Suprapubic skin (tissue), 4 donors: ENCODE results near the gene PPP2R5A. TPM values are rescaled to one million over a fixed set of nuclear protein-coding genes. Genes with fewer than 3 reads are reported as not detected.
A peak's percentile ranks its signal among the peaks of the same experiment; 100 is the strongest.

ENCODE experiments used
- DNase-seq, 2 donors: peaks; one replicate each; pipeline ENCODE4 v3.0.0-alpha.2; 2019; ENCODE audit warnings: low spot score in 2 of 2
- H3K27ac ChIP-seq: fragments of 200-600 bp; sonication (generic); one replicate; pipeline ENCODE4 v1.5.1; 2019
- H3K27me3 ChIP-seq: fragments of 200-600 bp; sonication (generic); one replicate; pipeline ENCODE4 v1.5.1; 2019
- H3K36me3 ChIP-seq: fragments of 200-600 bp; sonication (generic); one replicate; pipeline ENCODE4 v1.5.1; 2019
- H3K4me1 ChIP-seq: fragments of 200-600 bp; sonication (generic); one replicate; pipeline ENCODE4 v1.5.1; 2019
- H3K4me3 ChIP-seq: fragments of 200-600 bp; sonication (generic); one replicate; pipeline ENCODE4 v1.5.1; 2019; ENCODE audit warnings: mild to moderate bottlenecking
- H3K9me3 ChIP-seq: fragments of 200-600 bp; sonication (generic); one replicate; pipeline ENCODE4 v1.5.1; 2019
- EP300 ChIP-seq: sonication (generic); formaldehyde crosslinking; IDR thresholded peaks from one replicate; pipeline ENCODE4 v1.6.1; 2017; ENCODE audit warnings: antibody characterized with exemption
- POLR2A ChIP-seq, 2 donors: fragments of 450-650 bp; IDR thresholded peaks; one replicate each; pipeline ENCODE4 v1.6.1; 2017; ENCODE audit warnings: antibody characterized with exemption in 2 of 2, mild to moderate bottlenecking in 2 of 2, moderate library complexity in 2 of 2
- POLR2AphosphoS5 ChIP-seq, 3 donors: sonication (generic); formaldehyde crosslinking; IDR thresholded peaks; one replicate each; pipeline ENCODE4 v1.6.1; 2017; ENCODE audit warnings: antibody characterized with exemption in 3 of 3
- WGBS: methylation state at CpG from one replicate; pipeline ENCODE4 v1.1.5; 2018; 5-methylcytosine and 5-hydroxymethylcytosine counted together
- total RNA-seq, 4 donors: library from RNA; depleted of rRNA; stranded (reverse); fragments of >200 nt; gene quantifications; one replicate each; pipeline ENCODE4 v1.1.0, GENCODE V29; 2016
- TF ChIP-seq, protein P1 (sequence below), 2 donors: fragments of 200-600 bp in 1 of 2; fragments of 450-650 bp in 1 of 2; sonication (generic) in 1 of 2; IDR thresholded peaks; one replicate each; pipeline ENCODE4 v1.5.1; 2016 to 2019; ENCODE audit warnings: antibody characterized with exemption in 2 of 2, mild to moderate bottlenecking in 1 of 2, moderate library complexity in 1 of 2

Gene PPP2R5A
- total RNA-seq, 4 donors from 2014 or later = 44.6 to 58.2 (median 50.5) TPM

DNA sequence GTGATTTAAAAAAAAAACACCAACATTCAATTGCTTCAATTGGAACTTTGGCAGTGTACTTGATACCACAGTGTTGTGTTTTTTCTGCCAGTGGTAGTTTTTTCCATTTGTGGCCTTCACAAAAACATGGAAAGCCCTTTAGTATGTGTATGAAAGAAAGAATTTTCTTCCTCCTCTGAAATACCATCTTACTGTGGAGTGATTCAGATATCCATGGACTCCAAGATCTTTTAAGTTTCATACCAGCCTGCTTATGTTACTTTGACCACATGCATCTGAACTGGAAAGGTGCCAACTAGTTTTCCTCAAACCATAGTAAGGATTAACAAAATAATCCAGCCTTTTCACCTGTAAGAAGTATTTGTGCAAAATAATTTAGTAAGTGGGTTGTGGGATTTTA lies 3.4 kb downstream of the PPP2R5A start:
- TF ChIP-seq, protein P1, sequence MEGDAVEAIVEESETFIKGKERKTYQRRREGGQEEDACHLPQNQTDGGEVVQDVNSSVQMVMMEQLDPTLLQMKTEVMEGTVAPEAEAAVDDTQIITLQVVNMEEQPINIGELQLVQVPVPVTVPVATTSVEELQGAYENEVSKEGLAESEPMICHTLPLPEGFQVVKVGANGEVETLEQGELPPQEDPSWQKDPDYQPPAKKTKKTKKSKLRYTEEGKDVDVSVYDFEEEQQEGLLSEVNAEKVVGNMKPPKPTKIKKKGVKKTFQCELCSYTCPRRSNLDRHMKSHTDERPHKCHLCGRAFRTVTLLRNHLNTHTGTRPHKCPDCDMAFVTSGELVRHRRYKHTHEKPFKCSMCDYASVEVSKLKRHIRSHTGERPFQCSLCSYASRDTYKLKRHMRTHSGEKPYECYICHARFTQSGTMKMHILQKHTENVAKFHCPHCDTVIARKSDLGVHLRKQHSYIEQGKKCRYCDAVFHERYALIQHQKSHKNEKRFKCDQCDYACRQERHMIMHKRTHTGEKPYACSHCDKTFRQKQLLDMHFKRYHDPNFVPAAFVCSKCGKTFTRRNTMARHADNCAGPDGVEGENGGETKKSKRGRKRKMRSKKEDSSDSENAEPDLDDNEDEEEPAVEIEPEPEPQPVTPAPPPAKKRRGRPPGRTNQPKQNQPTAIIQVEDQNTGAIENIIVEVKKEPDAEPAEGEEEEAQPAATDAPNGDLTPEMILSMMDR (IDR thresholded peaks at IDR 0.05) = no peak
- TF ChIP-seq POLR2A (IDR thresholded peaks at IDR 0.05) (no peak), POLR2AphosphoS5 (IDR thresholded peaks at IDR 0.05) (no peak), EP300 (no peak)
- Histone ChIP-seq H3K9me3 (no peaks in the 10 kb centered on the region), H3K27me3 (no peaks in the 10 kb centered on the region), H3K4me3 (peak overlapping the region; percentile 89), H3K36me3 (no peaks in the 10 kb centered on the region), H3K27ac (no peak overlapping the region), H3K4me1 (peaks cover 68% of the 10 kb centered on the region)
- DNase-seq = no peak

DNA sequence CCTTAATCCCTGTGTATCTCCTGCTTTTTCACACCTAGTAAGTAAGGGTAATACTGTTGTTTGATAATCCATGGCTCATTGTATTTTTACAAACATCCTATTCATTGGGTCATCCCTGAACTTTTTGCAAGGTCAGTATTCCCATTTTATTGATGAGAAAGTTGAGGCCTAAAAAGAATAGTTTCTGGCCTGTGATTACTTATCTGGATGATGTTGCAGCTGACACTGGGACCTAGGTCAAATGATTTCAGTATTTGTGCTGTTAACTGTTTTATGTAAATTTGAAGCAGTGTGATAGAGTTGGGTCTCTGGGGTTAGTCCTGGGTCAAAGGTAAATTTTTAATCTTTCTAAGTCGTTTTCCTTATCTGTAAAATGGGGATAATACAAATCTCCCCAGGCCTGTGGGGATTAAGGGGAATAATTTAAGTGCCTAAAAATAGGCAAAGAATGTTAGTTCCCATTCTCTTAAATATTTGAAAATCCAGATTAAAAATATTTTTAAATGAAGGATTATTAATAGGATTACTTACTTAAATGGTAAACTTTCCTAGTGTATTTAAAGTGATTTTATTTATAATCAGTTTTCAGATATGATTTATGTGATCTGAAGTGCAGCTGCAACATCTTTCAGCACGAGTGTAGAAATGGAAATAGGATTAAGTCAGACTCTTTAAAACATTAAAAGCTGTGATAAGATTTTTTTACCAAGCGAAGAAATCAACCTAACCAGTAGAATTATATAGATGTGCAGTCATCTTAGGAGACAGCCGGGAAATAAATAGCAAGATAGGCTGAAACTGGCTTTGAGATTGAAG lies 4.3 kb downstream of the PPP2R5A start:
- peaks cover 66% of the 10 kb centered on the region for H3K4me1 ChIP-seq
- no peak for DNase-seq
- no peaks in the 10 kb centered on the region for H3K9me3 ChIP-seq
- no peak for TF ChIP-seq POLR2A (IDR thresholded peaks at IDR 0.05)
- no peak for TF ChIP-seq POLR2AphosphoS5 (IDR thresholded peaks at IDR 0.05)
- no peak for TF ChIP-seq EP300
- TF ChIP-seq, protein P1 (IDR thresholded peaks at IDR 0.05) = no peak
- peak overlapping the region; percentile 89 for H3K4me3 ChIP-seq
- H3K36me3 ChIP-seq = no peaks in the 10 kb centered on the region
- no peak overlapping the region for H3K27ac ChIP-seq
- H3K27me3 ChIP-seq = no peaks in the 10 kb centered on the region
- WGBS = 56% methylated on average over 4 of the region's 4 CpGs

DNA sequence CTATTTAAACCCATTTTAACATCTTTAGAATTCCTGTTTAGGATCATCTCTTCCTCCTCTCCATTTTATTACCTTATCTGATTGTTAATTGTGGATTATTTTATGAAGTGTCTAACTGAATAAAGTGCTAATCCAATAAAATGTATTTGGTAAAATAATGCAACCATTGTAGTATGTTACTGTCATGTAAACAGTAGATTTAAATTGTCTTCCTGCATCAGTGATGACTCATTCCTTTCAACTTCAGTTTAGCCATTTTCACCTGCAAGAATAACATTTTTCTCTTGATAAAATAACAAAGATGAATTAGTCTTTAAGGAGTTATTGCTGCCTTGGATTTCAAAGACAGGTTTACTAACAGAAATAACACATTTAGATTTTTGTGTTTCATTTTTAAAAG lies 5.4 kb downstream of the PPP2R5A start:
- H3K27ac ChIP-seq = no peak overlapping the region
- H3K36me3 ChIP-seq = no peaks in the 10 kb centered on the region
- no peaks in the 10 kb centered on the region for H3K9me3 ChIP-seq
- no peak overlapping the region for H3K4me3 ChIP-seq
- H3K27me3 ChIP-seq = no peaks in the 10 kb centered on the region
- no peak for DNase-seq
- H3K4me1 ChIP-seq = peaks cover 66% of the 10 kb centered on the region
- TF ChIP-seq POLR2A (IDR thresholded peaks at IDR 0.05) (no peak), EP300 (no peak), POLR2AphosphoS5 (IDR thresholded peaks at IDR 0.05) (no peak)
- TF ChIP-seq, protein P1 (IDR thresholded peaks at IDR 0.05) = no peak

DNA sequence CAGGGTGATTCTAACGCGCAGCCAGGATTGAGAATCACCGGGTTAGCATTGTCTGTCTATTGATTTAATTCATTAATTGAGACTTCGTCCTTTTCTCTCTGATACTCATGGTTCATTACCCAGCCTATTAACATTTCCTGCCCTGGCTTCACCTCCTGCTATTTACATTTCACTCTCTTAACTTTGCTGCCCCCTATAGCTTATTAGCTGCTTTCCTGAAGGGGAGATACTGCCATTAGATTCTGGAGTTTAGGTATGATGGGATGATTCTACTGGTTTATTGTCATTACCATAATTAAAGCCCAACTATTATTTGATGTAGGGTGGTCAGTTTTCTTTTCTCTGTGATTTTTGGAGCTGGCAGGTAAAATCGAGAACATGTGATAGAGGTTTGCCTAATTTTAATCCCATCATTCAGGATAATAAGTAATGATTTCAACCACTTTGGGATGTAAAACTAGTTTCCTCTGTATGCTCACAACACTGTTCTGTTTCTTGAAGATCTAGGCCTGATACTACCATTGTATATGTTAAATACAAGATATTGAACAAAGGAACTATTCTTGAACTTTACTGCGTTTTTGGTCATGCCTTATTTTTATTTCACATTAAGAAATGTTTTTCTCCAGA lies 6.4 kb downstream of the PPP2R5A start:
- Histone ChIP-seq H3K4me3 (no peak overlapping the region), H3K9me3 (no peaks in the 10 kb centered on the region), H3K27me3 (no peaks in the 10 kb centered on the region), H3K4me1 (peaks cover 71% of the 10 kb centered on the region), H3K36me3 (no peaks in the 10 kb centered on the region), H3K27ac (no peak overlapping the region)
- TF ChIP-seq, protein P1 (IDR thresholded peaks at IDR 0.05) = peak in 1 of 2 donors; percentile 32
- TF ChIP-seq EP300 = no peak
- DNase-seq = no peak
- 35% methylated on average over 6 of the region's 6 CpGs for WGBS

DNA sequence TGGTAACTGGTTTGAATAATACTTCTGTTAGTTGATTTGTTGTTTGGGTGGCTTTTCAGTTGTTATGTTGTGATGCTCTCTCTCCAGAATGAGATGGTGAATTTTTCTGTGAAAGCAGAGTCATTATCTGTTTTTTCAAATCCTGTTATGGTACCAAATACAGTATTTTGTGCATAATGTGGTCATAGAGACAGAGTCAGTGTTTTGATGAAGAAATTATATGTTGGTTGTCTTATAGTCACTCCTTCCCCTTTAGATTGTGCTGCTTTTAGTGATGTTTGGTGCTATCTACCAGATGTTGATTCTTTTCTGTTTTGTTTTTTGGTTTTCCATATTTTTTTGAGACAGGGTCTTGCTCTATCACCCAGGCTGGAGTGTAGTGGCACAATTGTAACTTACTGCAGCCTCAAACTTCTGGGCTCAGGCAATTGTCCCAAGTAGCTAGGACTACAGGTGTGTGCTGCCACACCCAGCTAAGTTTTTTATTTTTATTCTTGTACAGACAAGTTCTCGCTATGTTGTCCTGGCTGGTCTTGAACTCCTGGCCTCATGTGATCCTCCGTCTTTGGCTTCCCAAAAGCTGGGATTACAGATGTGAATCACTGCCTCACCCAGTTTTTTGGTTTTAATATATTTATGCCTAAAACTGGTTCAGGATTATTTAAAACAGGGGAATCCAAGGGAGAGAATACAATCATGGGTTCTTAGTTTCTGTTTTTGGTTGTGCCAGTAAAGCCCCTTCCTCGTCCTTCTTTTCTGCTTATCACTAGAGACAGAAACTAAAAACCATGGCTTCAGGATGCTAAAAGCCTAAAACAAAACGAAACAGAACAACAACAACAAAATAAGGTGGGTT lies 7.3 kb downstream of the PPP2R5A start:
- no peaks in the 10 kb centered on the region for H3K27me3 ChIP-seq
- no peaks in the 10 kb centered on the region for H3K36me3 ChIP-seq
- no peak overlapping the region for H3K4me3 ChIP-seq
- no peak overlapping the region for H3K27ac ChIP-seq
- TF ChIP-seq, protein P1 (IDR thresholded peaks at IDR 0.05) = no peak
- TF ChIP-seq EP300 (no peak), POLR2AphosphoS5 (IDR thresholded peaks at IDR 0.05) (no peak), POLR2A (IDR thresholded peaks at IDR 0.05) (no peak)
- 59% methylated on average over 4 of the region's 4 CpGs for WGBS
- no peaks in the 10 kb centered on the region for H3K9me3 ChIP-seq
- H3K4me1 ChIP-seq = peaks cover 70% of the 10 kb centered on the region
- DNase-seq = no peak
